ENCODE data around the gene KIDINS220. TPM values are rescaled to one million over a fixed set of nuclear protein-coding genes. Genes with fewer than 3 reads are reported as not detected.

The KIDINS220 gene
- 32.0 TPM for polyA plus RNA-seq (2013, experiment 1 of 2)
- 32.3 TPM for polyA plus RNA-seq (2013, experiment 2 of 2)

DNA sequence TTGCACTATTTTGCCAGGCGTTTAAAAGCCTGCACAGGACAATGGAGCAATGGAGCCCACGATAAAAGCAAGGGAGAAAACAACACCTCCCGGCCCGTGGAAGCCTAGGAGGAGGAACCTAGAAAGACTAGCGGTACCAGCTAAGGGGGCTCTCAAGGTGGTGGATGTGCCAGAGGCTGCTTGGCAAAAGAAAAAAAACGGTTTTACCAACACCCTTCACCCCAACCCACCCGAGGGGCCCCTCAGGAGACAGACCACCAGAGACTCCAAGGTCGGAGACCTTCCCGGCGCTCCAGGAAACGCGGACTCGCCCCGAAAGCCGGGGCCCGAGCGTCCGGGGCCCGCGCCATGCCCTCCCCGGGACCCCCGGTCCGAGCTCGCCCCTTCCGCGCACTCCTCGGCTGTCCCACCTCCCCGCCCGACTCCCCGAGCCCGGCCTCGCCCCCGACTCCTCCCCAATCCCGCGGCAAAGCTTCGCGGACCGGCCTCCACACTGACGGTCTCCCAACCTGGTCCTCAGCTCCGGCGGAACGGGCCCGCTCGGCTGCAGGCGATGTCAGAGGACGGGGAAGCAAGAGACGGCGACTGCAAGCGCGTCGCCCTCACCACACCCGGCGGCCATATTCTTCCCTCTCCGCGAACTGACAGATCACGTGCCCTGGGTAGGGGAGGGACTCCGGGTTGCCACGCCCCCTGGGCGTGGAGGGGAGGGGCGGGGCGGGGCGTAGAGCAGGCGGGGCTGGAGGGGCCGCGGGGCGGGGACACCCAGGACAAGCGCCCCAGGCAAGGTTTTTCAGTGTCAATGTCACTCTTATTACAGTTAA, at the start of gene KIDINS220:
Gene KIDINS220 (minus strand): TSS at position 643 of the 824 bp plus-strand sequence. CDS start 10,520 bp downstream, outside the sequence.
- H3K9me3 ChIP-seq (ENCODE audit: control insufficient read depth, low read length), result peaks cover 5% of the 10 kb centered on the region
- 0 to 1% methylated on average over 38 to 42 of the region's 67 CpGs for WGBS, 2 experiments (ENCODE audit: insufficient coverage in 2 of 2)
- peaks cover 4% of the 10 kb centered on the region for H3K4me1 ChIP-seq (ENCODE audit: control insufficient read depth, insufficient read depth, low read length, poor library complexity, severe bottlenecking)
- H3K27ac ChIP-seq (ENCODE audit: low read depth, low read length, severe bottlenecking), result peak within 1 kb of the TSS; percentile 10
- H3K36me3 ChIP-seq (ENCODE audit: control insufficient read depth, insufficient read depth, low read length), result no peaks in the 10 kb centered on the region
- peak within 1 kb of the TSS; percentile 93 for H3K4me3 ChIP-seq (ENCODE audit: extremely low read depth, insufficient read depth, low read length, poor library complexity, severe bottlenecking)

DNA sequence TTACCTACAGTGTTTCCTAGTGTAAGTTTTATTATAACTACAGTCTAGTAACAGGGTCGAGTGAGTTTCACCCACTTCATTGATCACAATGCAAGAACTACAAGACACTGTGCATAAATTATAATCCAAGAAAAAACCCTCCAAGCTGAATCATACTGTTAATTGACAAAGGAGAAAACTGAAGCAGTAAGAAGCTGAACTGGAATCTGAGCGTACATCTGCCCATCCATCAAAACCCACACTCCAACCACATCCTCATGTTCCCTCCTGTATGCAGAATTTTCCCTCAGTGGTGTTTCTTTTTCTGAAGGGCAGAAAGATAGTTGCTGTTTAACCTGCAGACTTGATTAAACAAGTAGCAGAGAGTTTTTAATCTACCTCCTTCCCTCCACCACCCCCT, 49.5 kb upstream of the KIDINS220 start:
- no peak overlapping the region for H3K4me3 ChIP-seq (ENCODE audit: extremely low read depth, insufficient read depth, low read length, poor library complexity, severe bottlenecking)
- H3K27ac ChIP-seq (ENCODE audit: low read depth, low read length, severe bottlenecking), result no peak overlapping the region
- WGBS, 2 experiments (ENCODE audit: insufficient coverage in 2 of 2), result no CpG with 5 or more reads among the region's 2 CpGs
- peaks cover 9% of the 10 kb centered on the region for H3K36me3 ChIP-seq (ENCODE audit: control insufficient read depth, insufficient read depth, low read length)
- H3K9me3 ChIP-seq (ENCODE audit: control insufficient read depth, low read length), result no peaks in the 10 kb centered on the region
- H3K4me1 ChIP-seq (ENCODE audit: control insufficient read depth, insufficient read depth, low read length, poor library complexity, severe bottlenecking), result no peaks in the 10 kb centered on the region

DNA sequence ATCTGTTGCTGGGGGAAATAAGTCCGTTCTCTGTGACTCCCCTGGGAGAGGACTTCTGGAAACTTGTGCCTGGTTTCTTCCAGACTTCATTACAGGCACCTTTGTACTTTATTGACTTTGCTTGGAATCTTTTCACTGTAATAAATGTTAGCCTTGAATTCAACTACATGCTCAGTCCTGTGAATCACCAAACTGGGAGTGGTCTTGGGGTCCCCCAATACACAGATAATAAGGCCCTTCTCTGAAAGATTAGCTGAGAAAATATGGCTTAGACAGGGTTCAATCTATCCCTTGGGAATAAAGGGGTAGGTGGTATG, 48.7 kb upstream of the KIDINS220 start:
- Histone ChIP-seq H3K27ac (ENCODE audit: low read depth, low read length, severe bottlenecking) (no peak overlapping the region), H3K36me3 (ENCODE audit: control insufficient read depth, insufficient read depth, low read length) (peaks cover 13% of the 10 kb centered on the region), H3K9me3 (ENCODE audit: control insufficient read depth, low read length) (no peaks in the 10 kb centered on the region), H3K4me3 (ENCODE audit: extremely low read depth, insufficient read depth, low read length, poor library complexity, severe bottlenecking) (no peak overlapping the region), H3K4me1 (ENCODE audit: control insufficient read depth, insufficient read depth, low read length, poor library complexity, severe bottlenecking) (no peaks in the 10 kb centered on the region)
- WGBS, 2 experiments (ENCODE audit: insufficient coverage in 2 of 2), result 86% methylated on average over 1 of the region's 1 CpG; no CpG with 5 or more reads in 1 of the 2 experiments

DNA sequence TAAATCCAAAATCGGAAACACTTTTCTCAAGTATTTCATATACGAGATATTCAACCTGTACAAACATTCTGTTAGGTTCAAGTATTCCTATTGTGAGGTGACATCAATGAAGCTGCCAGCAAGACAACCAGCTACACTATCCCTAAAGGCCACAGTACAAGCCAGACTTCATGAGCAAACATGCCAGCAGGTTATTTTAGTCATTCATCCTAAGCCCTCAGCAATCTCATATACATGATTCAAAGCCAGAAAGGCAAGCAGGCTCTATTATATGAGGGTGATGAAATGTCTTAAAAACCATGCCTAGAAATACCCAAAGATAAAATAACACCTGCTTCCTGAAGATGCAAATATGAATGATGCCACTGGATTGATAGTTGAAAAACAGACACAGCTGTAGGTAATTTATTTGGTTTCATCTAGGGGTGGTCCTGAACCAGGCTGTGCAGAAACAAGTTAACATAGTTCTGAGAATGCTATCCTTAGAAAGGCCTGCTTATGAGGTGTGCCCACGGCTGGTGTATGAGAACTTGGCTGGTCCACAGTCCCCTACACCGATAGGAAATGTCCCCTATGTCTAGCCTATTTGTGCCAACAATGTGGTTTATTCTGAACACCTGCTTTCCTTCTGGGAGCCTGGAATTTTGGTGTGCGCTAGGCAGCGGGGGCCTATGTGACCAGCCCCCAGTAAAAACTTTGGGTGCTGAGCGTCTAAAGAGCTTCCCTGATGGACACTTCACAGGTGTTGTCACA, 48.2 kb upstream of the KIDINS220 start:
- WGBS, 2 experiments (ENCODE audit: insufficient coverage in 2 of 2), result 97 to 99% methylated on average over 6 to 7 of the region's 7 CpGs
- Histone ChIP-seq H3K27ac (ENCODE audit: low read depth, low read length, severe bottlenecking) (no peak overlapping the region), H3K36me3 (ENCODE audit: control insufficient read depth, insufficient read depth, low read length) (peaks cover 18% of the 10 kb centered on the region), H3K9me3 (ENCODE audit: control insufficient read depth, low read length) (no peaks in the 10 kb centered on the region), H3K4me1 (ENCODE audit: control insufficient read depth, insufficient read depth, low read length, poor library complexity, severe bottlenecking) (no peaks in the 10 kb centered on the region), H3K4me3 (ENCODE audit: extremely low read depth, insufficient read depth, low read length, poor library complexity, severe bottlenecking) (no peak overlapping the region)

DNA sequence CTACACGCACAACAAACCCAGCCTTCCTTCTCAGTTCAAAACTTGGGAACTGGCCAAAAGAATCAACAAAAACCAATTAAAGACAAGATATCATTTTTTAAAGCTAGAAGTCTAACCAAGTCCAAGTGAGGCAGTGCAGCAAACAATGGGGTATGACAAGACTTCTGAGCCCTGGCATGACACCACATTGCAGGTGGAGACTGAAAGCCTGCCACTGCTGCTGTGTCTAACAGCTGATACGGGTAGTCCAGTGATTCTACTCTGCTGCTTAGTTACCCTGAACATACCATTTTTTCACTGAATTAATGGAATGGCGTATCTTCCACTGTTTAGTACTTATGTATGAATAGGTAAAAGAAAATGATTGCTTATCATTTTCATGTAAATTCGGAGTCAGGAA, 47.4 kb upstream of the KIDINS220 start:
- no peak overlapping the region for H3K27ac ChIP-seq (ENCODE audit: low read depth, low read length, severe bottlenecking)
- H3K9me3 ChIP-seq (ENCODE audit: control insufficient read depth, low read length), result no peaks in the 10 kb centered on the region
- H3K4me1 ChIP-seq (ENCODE audit: control insufficient read depth, insufficient read depth, low read length, poor library complexity, severe bottlenecking), result no peaks in the 10 kb centered on the region
- H3K4me3 ChIP-seq (ENCODE audit: extremely low read depth, insufficient read depth, low read length, poor library complexity, severe bottlenecking), result no peak overlapping the region
- peaks cover 24% of the 10 kb centered on the region for H3K36me3 ChIP-seq (ENCODE audit: control insufficient read depth, insufficient read depth, low read length)
- WGBS, 2 experiments (ENCODE audit: insufficient coverage in 2 of 2), result 94% methylated on average over 2 of the region's 4 CpGs; no CpG with 5 or more reads in 1 of the 2 experiments

DNA sequence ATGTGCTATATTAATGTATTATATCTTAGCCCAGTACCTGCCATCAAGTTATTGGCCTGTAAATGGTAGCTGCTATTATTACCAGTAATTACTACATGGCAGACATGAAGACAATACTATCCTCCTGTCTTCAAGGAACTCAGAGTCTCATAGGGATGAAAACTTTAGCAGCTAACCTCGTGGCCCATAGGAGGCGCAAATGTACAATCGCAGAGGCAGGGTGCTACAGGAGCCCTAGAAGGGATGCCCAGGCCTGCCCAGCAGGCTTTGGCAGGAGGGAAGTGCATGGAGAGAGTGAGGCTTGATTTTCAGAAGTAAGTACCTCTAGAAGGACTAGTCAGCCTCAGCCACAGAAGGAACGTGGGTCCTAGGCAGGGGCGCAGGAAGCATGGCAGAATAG, 44.7 kb upstream of the KIDINS220 start:
- 63 to 70% methylated on average over 4 to 5 of the region's 5 CpGs for WGBS, 2 experiments (ENCODE audit: insufficient coverage in 2 of 2)
- peaks cover 32% of the 10 kb centered on the region for H3K36me3 ChIP-seq (ENCODE audit: control insufficient read depth, insufficient read depth, low read length)
- no peak overlapping the region for H3K27ac ChIP-seq (ENCODE audit: low read depth, low read length, severe bottlenecking)
- no peaks in the 10 kb centered on the region for H3K9me3 ChIP-seq (ENCODE audit: control insufficient read depth, low read length)
- H3K4me3 ChIP-seq (ENCODE audit: extremely low read depth, insufficient read depth, low read length, poor library complexity, severe bottlenecking), result no peak overlapping the region
- H3K4me1 ChIP-seq (ENCODE audit: control insufficient read depth, insufficient read depth, low read length, poor library complexity, severe bottlenecking), result no peaks in the 10 kb centered on the region

DNA sequence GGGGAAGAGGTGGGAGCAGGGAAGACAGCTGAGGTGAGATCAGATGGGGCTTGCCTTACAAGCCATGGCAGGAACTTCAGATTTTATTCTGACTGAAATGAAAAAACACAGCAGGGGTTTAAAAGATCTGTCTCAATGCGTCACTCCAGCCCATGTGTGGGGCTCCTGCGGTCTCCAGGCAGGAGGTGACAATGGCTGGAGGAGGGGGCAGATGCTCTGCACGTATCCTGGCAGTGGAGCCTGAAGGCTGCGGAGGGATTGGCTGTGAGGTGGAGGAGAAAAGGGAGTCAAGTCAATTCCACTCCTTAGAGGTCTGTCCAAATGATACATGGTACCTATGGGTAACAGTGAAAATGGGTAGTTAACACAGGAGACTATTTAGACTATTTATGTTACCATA, 40.5 kb upstream of the KIDINS220 start:
- H3K9me3 ChIP-seq (ENCODE audit: control insufficient read depth, low read length), result no peaks in the 10 kb centered on the region
- no peak overlapping the region for H3K27ac ChIP-seq (ENCODE audit: low read depth, low read length, severe bottlenecking)
- 74 to 76% methylated on average over 4 of the region's 4 CpGs for WGBS, 2 experiments (ENCODE audit: insufficient coverage in 2 of 2)
- peaks cover 44% of the 10 kb centered on the region for H3K36me3 ChIP-seq (ENCODE audit: control insufficient read depth, insufficient read depth, low read length)
- H3K4me1 ChIP-seq (ENCODE audit: control insufficient read depth, insufficient read depth, low read length, poor library complexity, severe bottlenecking), result no peaks in the 10 kb centered on the region
- H3K4me3 ChIP-seq (ENCODE audit: extremely low read depth, insufficient read depth, low read length, poor library complexity, severe bottlenecking), result no peak overlapping the region

DNA sequence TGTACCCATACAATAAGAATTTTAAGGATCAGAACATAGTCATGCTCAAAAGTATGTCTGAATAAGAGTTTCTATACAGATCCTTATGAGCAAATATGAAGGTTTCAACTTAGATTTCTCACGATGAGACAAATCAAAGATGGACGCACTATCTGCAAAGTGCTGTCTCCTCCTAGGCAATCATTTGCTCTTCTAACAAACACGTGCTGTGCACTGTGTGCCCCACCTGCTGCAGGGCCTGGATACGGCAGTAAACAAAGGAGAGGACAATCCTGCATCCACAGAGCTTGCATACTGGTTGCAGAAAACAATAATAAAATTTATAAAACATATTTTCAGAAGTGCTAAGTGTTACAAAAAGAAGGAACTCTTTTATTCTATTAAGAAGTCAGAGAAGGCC, 39.9 kb upstream of the KIDINS220 start:
- 90% methylated on average over 3 of the region's 4 CpGs; no CpG with 5 or more reads in 1 of the 2 experiments for WGBS, 2 experiments (ENCODE audit: insufficient coverage in 2 of 2)
- H3K4me3 ChIP-seq (ENCODE audit: extremely low read depth, insufficient read depth, low read length, poor library complexity, severe bottlenecking), result no peak overlapping the region
- H3K9me3 ChIP-seq (ENCODE audit: control insufficient read depth, low read length), result no peaks in the 10 kb centered on the region
- no peaks in the 10 kb centered on the region for H3K4me1 ChIP-seq (ENCODE audit: control insufficient read depth, insufficient read depth, low read length, poor library complexity, severe bottlenecking)
- peaks cover 45% of the 10 kb centered on the region for H3K36me3 ChIP-seq (ENCODE audit: control insufficient read depth, insufficient read depth, low read length)
- no peak overlapping the region for H3K27ac ChIP-seq (ENCODE audit: low read depth, low read length, severe bottlenecking)

DNA sequence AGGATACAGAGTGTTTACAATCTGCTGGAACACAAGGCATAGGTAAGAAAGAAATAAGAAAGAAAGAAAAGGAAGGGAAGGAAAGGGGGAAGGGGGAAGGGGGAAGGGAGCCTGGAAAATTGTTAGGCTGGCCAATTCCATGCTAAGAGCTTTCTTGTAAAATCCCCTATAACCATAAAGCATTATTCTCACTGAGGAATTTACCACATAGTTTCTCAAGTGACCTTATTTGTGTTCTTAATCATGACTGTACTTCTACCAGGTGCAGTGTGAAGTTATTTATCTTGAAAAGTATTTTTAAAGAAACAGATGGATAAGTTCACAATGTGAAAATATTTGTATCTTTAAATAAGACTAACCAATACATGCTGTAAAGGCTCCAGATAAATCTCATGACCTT, 39.2 kb upstream of the KIDINS220 start:
- H3K4me1 ChIP-seq (ENCODE audit: control insufficient read depth, insufficient read depth, low read length, poor library complexity, severe bottlenecking), result no peaks in the 10 kb centered on the region
- H3K4me3 ChIP-seq (ENCODE audit: extremely low read depth, insufficient read depth, low read length, poor library complexity, severe bottlenecking), result no peak overlapping the region
- H3K9me3 ChIP-seq (ENCODE audit: control insufficient read depth, low read length), result no peaks in the 10 kb centered on the region
- no peak overlapping the region for H3K27ac ChIP-seq (ENCODE audit: low read depth, low read length, severe bottlenecking)
- peaks cover 47% of the 10 kb centered on the region for H3K36me3 ChIP-seq (ENCODE audit: control insufficient read depth, insufficient read depth, low read length)

DNA sequence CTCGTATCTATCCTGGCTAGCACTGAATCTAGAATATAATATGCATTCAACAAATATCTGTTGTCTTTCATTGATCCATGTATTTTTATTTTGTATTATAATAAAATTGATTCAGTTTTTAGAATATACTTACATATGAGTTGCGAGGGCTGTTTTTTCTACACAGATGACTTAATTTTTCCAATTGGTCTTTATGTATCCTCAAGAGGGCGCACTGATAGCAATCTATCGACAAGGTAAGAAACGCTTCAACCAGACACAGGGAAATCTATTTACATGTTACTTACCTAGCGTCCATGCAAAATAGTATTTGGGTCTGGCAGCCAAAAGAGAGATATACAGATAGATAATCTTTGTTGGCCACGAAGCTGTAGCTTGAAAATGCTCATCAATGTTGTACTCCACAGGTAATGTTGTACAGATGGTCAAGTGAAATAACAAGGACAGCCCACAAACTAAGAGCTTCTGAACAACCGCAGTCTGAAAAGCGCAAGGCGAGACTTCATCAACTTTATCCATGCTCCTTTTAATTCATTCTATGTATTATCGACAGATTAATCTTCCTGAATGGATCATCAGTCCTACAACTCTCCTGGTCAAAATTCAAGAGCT, 35.5 kb upstream of the KIDINS220 start:
- Histone ChIP-seq H3K4me1 (ENCODE audit: control insufficient read depth, insufficient read depth, low read length, poor library complexity, severe bottlenecking) (no peaks in the 10 kb centered on the region), H3K4me3 (ENCODE audit: extremely low read depth, insufficient read depth, low read length, poor library complexity, severe bottlenecking) (no peak overlapping the region), H3K27ac (ENCODE audit: low read depth, low read length, severe bottlenecking) (no peak overlapping the region), H3K9me3 (ENCODE audit: control insufficient read depth, low read length) (no peaks in the 10 kb centered on the region), H3K36me3 (ENCODE audit: control insufficient read depth, insufficient read depth, low read length) (peaks cover 35% of the 10 kb centered on the region)
- 71 to 94% methylated on average over 2 to 5 of the region's 11 CpGs for WGBS, 2 experiments (ENCODE audit: insufficient coverage in 2 of 2)
